ENCODE data around the gene TMEM256. TPM values are rescaled to one million over a fixed set of nuclear protein-coding genes. Genes with fewer than 3 reads are reported as not detected.

Gene TMEM256
- total RNA-seq, 1 experiment from 2014 or later: 151 TPM

DNA sequence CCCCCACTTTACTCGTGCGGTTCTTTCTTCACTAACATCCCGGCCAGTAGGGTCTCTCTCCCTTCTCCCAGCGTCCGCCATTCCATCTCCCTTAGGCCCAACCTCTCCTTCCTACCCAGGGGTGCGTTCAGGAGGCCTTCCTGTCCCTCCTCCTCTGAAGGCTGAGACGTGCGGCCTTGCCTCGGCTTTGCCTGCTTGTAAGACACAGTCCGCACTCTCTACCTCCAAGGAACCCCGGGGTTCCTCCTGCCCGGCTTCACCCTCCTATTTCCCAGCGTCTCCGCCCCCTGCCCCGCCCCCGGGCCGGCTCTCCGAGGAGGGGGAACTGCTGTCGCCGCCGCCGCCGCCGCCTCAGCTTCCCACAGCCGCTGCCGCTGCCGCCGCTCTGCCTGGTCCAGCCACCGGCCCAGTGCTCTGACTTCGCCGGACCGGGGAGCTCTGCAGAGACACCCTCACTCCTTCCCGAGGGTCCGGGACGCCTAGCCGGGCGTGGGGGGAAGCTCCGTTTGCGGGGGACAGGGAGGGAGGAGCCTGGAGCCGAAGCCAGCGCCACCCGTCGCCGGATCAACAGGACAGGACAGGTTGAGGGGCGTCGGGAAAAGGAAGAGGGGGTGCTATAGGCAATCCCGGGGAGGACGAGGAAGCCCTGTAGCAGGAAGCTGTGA lies 34.2 kb upstream of the TMEM256 start:
- Histone ChIP-seq H3K9ac (ENCODE audit: extremely low read depth, insufficient read length, low read length) (no peak overlapping the region), H3K27ac (ENCODE audit: insufficient read length, low read depth, low read length) (no peak overlapping the region)
- peaks cover 29% of the 10 kb centered on the region for H3K27me3 Mint-ChIP-seq (ENCODE audit: low read depth)

More for the DNA sequence above, 34.2 kb upstream of the TMEM256 start:
- Histone ChIP-seq H2BK20ac (ENCODE audit: low read depth, low read length, poor library complexity, severe bottlenecking) (no peak overlapping the region), H3T11ph (ENCODE audit: low read length) (no peak overlapping the region), H2BK15ac (ENCODE audit: low read depth, low read length) (no peak overlapping the region; the same call in 1 of the 2 replicates), H3K4me2 (ENCODE audit: insufficient read depth, insufficient read length, low read length) (peak overlapping the region; percentile 60), H4K91ac (ENCODE audit: insufficient read length, low read depth, low read length) (no peak overlapping the region), H3K9me3 (ENCODE audit: control insufficient read depth, low read depth, low read length) (no peaks in the 10 kb centered on the region), H4K5ac (ENCODE audit: insufficient read length, low read depth, low read length) (no peak overlapping the region), H3K23me2 (ENCODE audit: insufficient read length, low read depth, low read length, poor library complexity, severe bottlenecking) (peaks cover 33% of the 10 kb centered on the region), H4K20me1 (ENCODE audit: control insufficient read depth, insufficient read depth, insufficient read length) (no peaks in the 10 kb centered on the region), H2BK120ac (ENCODE audit: low read depth, low read length, poor library complexity, severe bottlenecking) (no peak overlapping the region), H3K27me3 (ENCODE audit: insufficient read depth, low read length) (peaks cover 7% of the 10 kb centered on the region), H3K23ac (ENCODE audit: insufficient read length, low read depth, low read length) (no peak overlapping the region), H3K18ac (ENCODE audit: insufficient read length, low read depth, low read length) (no peak overlapping the region), H3K79me2 (ENCODE audit: insufficient read depth, low read length) (no peaks in the 10 kb centered on the region), H3K79me1 (ENCODE audit: insufficient read depth, low read depth, low read length, poor library complexity, severe bottlenecking) (no peaks in the 10 kb centered on the region), H2BK12ac (ENCODE audit: insufficient read length, low read depth, low read length) (no peak overlapping the region), H2AFZ (ENCODE audit: low read length) (no peak overlapping the region), H2BK5ac (ENCODE audit: insufficient read length, low read length) (no peak overlapping the region), H2AK5ac (ENCODE audit: insufficient read length, low read length) (no peak overlapping the region), H3K14ac (ENCODE audit: insufficient read depth, low read length) (peak overlapping the region; percentile 1; the same call in 1 of the 2 replicates), H3K4me1 (ENCODE audit: insufficient read depth, low read length) (no peaks in the 10 kb centered on the region; the same call in 1 of the 2 replicates), H3K4ac (ENCODE audit: low read depth, low read length) (no peak overlapping the region), H3K56ac (ENCODE audit: insufficient read length, low read depth, low read length) (no peak overlapping the region), H4K8ac (replicated peaks; ENCODE audit: insufficient read length, low read depth, low read length) (no peak overlapping the region)
- peak overlapping the region; percentile 91 to 93 for H3K4me3 Mint-ChIP-seq
- peaks cover 0 to 8% (median 1%) of the 10 kb centered on the region in 3 experiments; a peak in 2 of 7 replicates for H3K36me3 Mint-ChIP-seq (ENCODE audit: insufficient read depth in 1 of 3, low read depth in 3 of 3)
- TF ChIP-seq, protein P1, sequence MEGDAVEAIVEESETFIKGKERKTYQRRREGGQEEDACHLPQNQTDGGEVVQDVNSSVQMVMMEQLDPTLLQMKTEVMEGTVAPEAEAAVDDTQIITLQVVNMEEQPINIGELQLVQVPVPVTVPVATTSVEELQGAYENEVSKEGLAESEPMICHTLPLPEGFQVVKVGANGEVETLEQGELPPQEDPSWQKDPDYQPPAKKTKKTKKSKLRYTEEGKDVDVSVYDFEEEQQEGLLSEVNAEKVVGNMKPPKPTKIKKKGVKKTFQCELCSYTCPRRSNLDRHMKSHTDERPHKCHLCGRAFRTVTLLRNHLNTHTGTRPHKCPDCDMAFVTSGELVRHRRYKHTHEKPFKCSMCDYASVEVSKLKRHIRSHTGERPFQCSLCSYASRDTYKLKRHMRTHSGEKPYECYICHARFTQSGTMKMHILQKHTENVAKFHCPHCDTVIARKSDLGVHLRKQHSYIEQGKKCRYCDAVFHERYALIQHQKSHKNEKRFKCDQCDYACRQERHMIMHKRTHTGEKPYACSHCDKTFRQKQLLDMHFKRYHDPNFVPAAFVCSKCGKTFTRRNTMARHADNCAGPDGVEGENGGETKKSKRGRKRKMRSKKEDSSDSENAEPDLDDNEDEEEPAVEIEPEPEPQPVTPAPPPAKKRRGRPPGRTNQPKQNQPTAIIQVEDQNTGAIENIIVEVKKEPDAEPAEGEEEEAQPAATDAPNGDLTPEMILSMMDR (conservative IDR thresholded peaks at IDR 0.05): no peak
- WGBS (ENCODE audit: extremely low coverage, insufficient read length, low lambda C conversion rate): no CpG with 5 or more reads among the region's 48 CpGs
- H3K27ac Mint-ChIP-seq: peak overlapping the region; percentile 75 to 96 (median 94)
- peaks cover 32 to 37% of the 10 kb centered on the region in 2 experiments for H3K4me1 Mint-ChIP-seq
- DNase-seq: peak; percentile 90
- H3K9me3 Mint-ChIP-seq: no peaks in the 10 kb centered on the region

Data from H9 (cell line).